CD14-positive monocyte (primary cell): ENCODE results near the gene KRTAP12-2. TPM values are rescaled to one million over a fixed set of nuclear protein-coding genes. Genes with fewer than 3 reads are reported as not detected.
"Not testable (repeated sequence)": the region's sequence is repeated elsewhere in the genome, so short reads cannot be mapped to it uniquely, and the experiment has no call there.

Experiments
- DNase-seq, 3 donors: peaks; one replicate each; pipeline ENCODE4 v3.0.0-alpha.2; 2011 to 2022
- H2AFZ ChIP-seq: 2 replicates; pipeline ENCODE4 v1.6.0; 2012; ENCODE audit warnings: mild to moderate bottlenecking, low read depth, low read length, inconsistent platforms; ENCODE audit not compliant: insufficient read depth, poor library complexity, severe bottlenecking
- H3K27ac ChIP-seq, 2 donors: 1 replicate in 1 of 2; 2 replicates in 1 of 2; pipeline ENCODE4 v1.5.1; 2012 to 2013; ENCODE audit warnings: low read length in 2 of 2, control low read depth in 1 of 2, inconsistent platforms in 1 of 2, low read depth in 1 of 2, mild to moderate bottlenecking in 1 of 2
- H3K27me3 ChIP-seq, 2 donors: one replicate each; pipeline versions ENCODE4 v1.6.0 to v1.6.1; 2011 to 2013; ENCODE audit warnings: low read length in 2 of 2; ENCODE audit not compliant: control insufficient read depth in 2 of 2, insufficient read depth in 2 of 2
- H3K36me3 ChIP-seq, 2 donors: replicated peaks in 1 of 2; 1 replicate in 1 of 2; 2 replicates in 1 of 2; pipeline versions ENCODE4 v1.5.1 to v1.6.1; 2012 to 2013; ENCODE audit warnings: low read length in 2 of 2, control low read depth in 1 of 2, inconsistent platforms in 1 of 2, mild to moderate bottlenecking in 1 of 2; ENCODE audit not compliant: insufficient read depth in 2 of 2, control insufficient read depth in 1 of 2
- H3K4me1 ChIP-seq, 2 donors: 1 replicate in 1 of 2; 2 replicates in 1 of 2; pipeline versions ENCODE4 v1.5.1 to v1.6.1; 2012 to 2013; ENCODE audit warnings: low read length in 2 of 2, control low read depth in 1 of 2, inconsistent platforms in 1 of 2, mild to moderate bottlenecking in 1 of 2, moderate library complexity in 1 of 2; ENCODE audit not compliant: insufficient read depth in 2 of 2, control insufficient read depth in 1 of 2
- H3K4me2 ChIP-seq: replicated peaks from 2 replicates; pipeline ENCODE3; 2012; ENCODE audit warnings: low read length, moderate library complexity, mild to moderate bottlenecking; ENCODE audit not compliant: poor library complexity, severe bottlenecking; ENCODE audit errors: extremely low read depth
- H3K4me3 ChIP-seq, 3 experiments: fragments of 200-600 bp in 1 of 3; sonication (generic) in 1 of 3; replicated peaks in 1 of 3; 1 replicate in 2 of 3; 2 replicates in 1 of 3; pipeline ENCODE4 v1.5.1; 2011 to 2013; ENCODE audit warnings: low read length in 3 of 3, mild to moderate bottlenecking in 3 of 3, control low read depth in 2 of 3, low read depth in 2 of 3, inconsistent platforms in 1 of 3, moderate library complexity in 1 of 3
- H3K79me2 ChIP-seq: 2 replicates; pipeline ENCODE4 v1.6.0; 2012; ENCODE audit warnings: mild to moderate bottlenecking, control low read depth, inconsistent platforms, low read length, moderate library complexity; ENCODE audit not compliant: insufficient read depth
- H3K9ac ChIP-seq: 2 replicates; pipeline ENCODE4 v1.6.0; 2017; ENCODE audit warnings: low read length, mild to moderate bottlenecking; ENCODE audit not compliant: insufficient read depth, poor library complexity, severe bottlenecking
- H3K9me3 ChIP-seq, 2 donors: replicated peaks in 1 of 2; 1 replicate in 1 of 2; 2 replicates in 1 of 2; pipeline versions ENCODE4 v1.5.1 to v1.6.1; 2012 to 2013; ENCODE audit warnings: low read length in 2 of 2, control low read depth in 1 of 2; ENCODE audit not compliant: control insufficient read depth in 1 of 2, insufficient read depth in 1 of 2
- H4K20me1 ChIP-seq: 2 replicates; pipeline ENCODE4 v1.6.0; 2012; ENCODE audit warnings: mild to moderate bottlenecking, low read length, control low read depth, moderate library complexity; ENCODE audit not compliant: insufficient read depth
- H3K27ac Mint-ChIP-seq, 7 donors: one replicate each; pipeline ENCODE4 v1.8.0; 2020; ENCODE audit warnings: mild to moderate bottlenecking in 7 of 7, mixed read lengths in 7 of 7, moderate library complexity in 6 of 7, inconsistent platforms in 2 of 7
- H3K27me3 Mint-ChIP-seq, 3 donors: one replicate each; pipeline ENCODE4 v1.8.0; 2021 to 2022; ENCODE audit warnings: low read depth in 3 of 3, mild to moderate bottlenecking in 3 of 3, mixed read lengths in 3 of 3, moderate library complexity in 3 of 3, inconsistent platforms in 1 of 3
- H3K36me3 Mint-ChIP-seq, 2 donors: one replicate each; pipeline ENCODE4 v1.8.0; 2020; ENCODE audit warnings: mixed read lengths in 2 of 2, inconsistent platforms in 1 of 2, mild to moderate bottlenecking in 1 of 2
- H3K4me1 Mint-ChIP-seq: one replicate; pipeline ENCODE4 v1.8.0; 2020; ENCODE audit warnings: mild to moderate bottlenecking, mixed read lengths
- H3K4me3 Mint-ChIP-seq, 2 donors: one replicate each; pipeline ENCODE4 v1.8.0; 2020; ENCODE audit warnings: mild to moderate bottlenecking in 2 of 2, mixed read lengths in 2 of 2, moderate library complexity in 1 of 2
- H3K9me3 Mint-ChIP-seq, 7 donors: one replicate each; pipeline ENCODE4 v1.8.0; 2020 to 2022; ENCODE audit warnings: mixed read lengths in 7 of 7, mild to moderate bottlenecking in 6 of 7, moderate library complexity in 6 of 7, inconsistent platforms in 2 of 7
- CTCF ChIP-seq: fragments of 200-600 bp; IDR thresholded peaks from one replicate; pipeline ENCODE4 v1.8.0; 2022; ENCODE audit warnings: antibody characterized with exemption, mild to moderate bottlenecking
- WGBS: methylation state at CpG from one replicate; pipeline ENCODE4 v1.1.5; 2013; ENCODE audit warnings: missing lambda C conversion rate; ENCODE audit not compliant: insufficient coverage; 5-methylcytosine and 5-hydroxymethylcytosine counted together
- intact Hi-C, 2 donors: fragments of 100-400 bp; cut with micrococcal nuclease; formaldehyde crosslinking; loops; one replicate each; pipeline versions ENCODE4 v1.15.0 to v1.15.1; 2023
- polyA plus RNA-seq, 3 donors: library from polyadenylated mRNA; depleted of rRNA in 1 of 3; unstranded in 2 of 3; stranded (reverse) in 1 of 3; fragments of 300-500 nt in 2 of 3; fragments of >200 nt in 1 of 3; fragmentation: Illumina TruSeq in 2 of 3; gene quantifications; 1 replicate in 2 of 3; 2 replicates in 1 of 3; pipeline ENCODE4 v1.2.3, GENCODE V29; 2012 to 2021

KRTAP12-2 gene
- polyA plus RNA-seq, 3 donors, result not detected

GRCh38 chr21:44630440-44630839 is 36.3 kb downstream of the KRTAP12-2 start:
- no peak for DNase-seq
- Mint-ChIP-seq H3K27me3 (peaks cover 6 to 21% (median 9%) of the 10 kb centered on the region in 3 donors), H3K36me3 (no peaks in the 10 kb centered on the region), H3K9me3 (peaks cover 23 to 50% (median 40%) of the 10 kb centered on the region in 7 donors), H3K4me3 (no peak overlapping the region), H3K4me1 (no peaks in the 10 kb centered on the region), H3K27ac (no peak overlapping the region)
- H3K9ac ChIP-seq, result no peak overlapping the region
- H3K4me1 ChIP-seq, result no peaks in the 10 kb centered on the region
- no peak overlapping the region for H2AFZ ChIP-seq
- H4K20me1 ChIP-seq, result no peaks in the 10 kb centered on the region
- H3K79me2 ChIP-seq, result no peaks in the 10 kb centered on the region
- 80% methylated on average over 1 of the region's 2 CpGs for WGBS
- no peak overlapping the region for H3K27ac ChIP-seq
- H3K9me3 ChIP-seq, result peaks cover 19 to 30% of the 10 kb centered on the region in 2 donors
- H3K4me3 ChIP-seq, result no peak overlapping the region
- no peaks in the 10 kb centered on the region for H3K27me3 ChIP-seq
- no peak for TF ChIP-seq CTCF
- no peaks in the 10 kb centered on the region for H3K36me3 ChIP-seq
- intact Hi-C loops, result no loop called here
- H3K4me2 ChIP-seq, result no peak overlapping the region

GRCh38 chr21:44628707-44629391 is 37.9 kb downstream of the KRTAP12-2 start:
- Mint-ChIP-seq H3K4me1 (no peaks in the 10 kb centered on the region), H3K4me3 (no peak overlapping the region), H3K36me3 (no peaks in the 10 kb centered on the region), H3K9me3 (peaks cover 31 to 63% (median 52%) of the 10 kb centered on the region in 7 donors), H3K27me3 (peaks cover 6 to 19% (median 7%) of the 10 kb centered on the region in 3 donors), H3K27ac (no peak overlapping the region)
- no peak overlapping the region for H2AFZ ChIP-seq
- H3K9ac ChIP-seq, result no peak overlapping the region
- no peaks in the 10 kb centered on the region for H3K27me3 ChIP-seq
- no peaks in the 10 kb centered on the region for H3K36me3 ChIP-seq
- peaks cover 29 to 34% of the 10 kb centered on the region in 2 donors for H3K9me3 ChIP-seq
- H3K4me3 ChIP-seq, result no peak overlapping the region
- no peak for TF ChIP-seq CTCF
- 83% methylated on average over 18 of the region's 18 CpGs for WGBS
- DNase-seq, result no peak
- H3K4me1 ChIP-seq, result no peaks in the 10 kb centered on the region
- intact Hi-C loops, result no loop called here
- no peak overlapping the region for H3K27ac ChIP-seq
- no peaks in the 10 kb centered on the region for H4K20me1 ChIP-seq
- H3K4me2 ChIP-seq, result no peak overlapping the region
- no peaks in the 10 kb centered on the region for H3K79me2 ChIP-seq

- H4K20me1 ChIP-seq, H3K36me3 Mint-ChIP-seq, H2AFZ ChIP-seq, H3K4me1 ChIP-seq, H3K4me2 ChIP-seq, H3K9ac ChIP-seq, H3K4me3 Mint-ChIP-seq, H3K27ac Mint-ChIP-seq, DNase-seq, H3K36me3 ChIP-seq, H3K27me3 ChIP-seq, H3K27ac ChIP-seq, H3K4me1 Mint-ChIP-seq, H3K79me2 ChIP-seq, H3K4me3 ChIP-seq, intact Hi-C loops: not testable (repeated sequence)
- Mint-ChIP-seq H3K9me3 (peaks cover 38 to 70% (median 56%) of the 10 kb centered on the region in 7 donors), H3K27me3 (peaks cover 6 to 18% (median 7%) of the 10 kb centered on the region in 3 donors)
- 52% methylated on average over 7 of the region's 15 CpGs for WGBS
- H3K9me3 ChIP-seq, result peaks cover 37 to 39% of the 10 kb centered on the region in 2 donors
These were observed 38.9 kb downstream of the KRTAP12-2 start for GRCh38 chr21:44627831-44628233.
